ENCODE measurements around the gene TEAD4.

TEAD4 gene

DNA sequence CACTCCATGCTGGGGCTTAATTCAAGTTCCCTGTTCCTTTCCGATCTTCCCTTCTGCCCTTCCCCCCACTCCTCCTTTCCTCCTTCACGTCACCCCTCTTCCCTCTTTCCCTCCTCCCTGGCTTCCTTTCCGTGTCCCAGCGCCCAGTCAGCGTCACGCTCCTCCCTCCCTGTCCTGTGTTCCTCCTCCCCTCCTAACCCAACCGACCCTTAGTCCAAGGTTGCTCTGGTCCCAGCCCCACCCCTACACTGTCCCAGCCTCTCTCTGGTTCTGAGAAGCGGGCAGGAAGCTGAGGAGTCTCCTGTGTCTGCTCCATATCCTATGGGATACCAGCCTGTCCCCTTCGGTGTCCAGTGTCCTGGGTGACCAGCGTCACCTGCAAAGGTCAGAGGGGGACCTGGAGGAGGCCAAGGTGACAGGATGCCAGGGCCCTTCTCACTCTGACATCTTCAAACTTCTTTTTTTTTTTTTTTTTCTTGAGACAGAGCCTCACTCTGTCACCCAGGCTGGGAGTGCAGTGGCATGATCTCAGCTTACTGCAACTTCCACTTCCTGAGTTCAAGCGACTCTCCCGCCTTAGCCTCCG lies 61.7 kb downstream of the TEAD4 start:
- ChIA-PET POLR2A (interaction anchor here (0.6 to 0.7 kb wide), 2 partner anchors 17 to 431 kb away, joined by 3 to 4 read pairs; no protein-coding TSS in a partner anchor), CTCF (interaction anchor here (1.5 to 3.3 kb wide), 2 partner anchors 11 to 13 kb away, joined by 3 to 17 read pairs; no protein-coding TSS in a partner anchor)
- DNase-seq (ENCODE audit: low read depth, low spot score): no peak
- TF ChIP-seq, protein P1, sequence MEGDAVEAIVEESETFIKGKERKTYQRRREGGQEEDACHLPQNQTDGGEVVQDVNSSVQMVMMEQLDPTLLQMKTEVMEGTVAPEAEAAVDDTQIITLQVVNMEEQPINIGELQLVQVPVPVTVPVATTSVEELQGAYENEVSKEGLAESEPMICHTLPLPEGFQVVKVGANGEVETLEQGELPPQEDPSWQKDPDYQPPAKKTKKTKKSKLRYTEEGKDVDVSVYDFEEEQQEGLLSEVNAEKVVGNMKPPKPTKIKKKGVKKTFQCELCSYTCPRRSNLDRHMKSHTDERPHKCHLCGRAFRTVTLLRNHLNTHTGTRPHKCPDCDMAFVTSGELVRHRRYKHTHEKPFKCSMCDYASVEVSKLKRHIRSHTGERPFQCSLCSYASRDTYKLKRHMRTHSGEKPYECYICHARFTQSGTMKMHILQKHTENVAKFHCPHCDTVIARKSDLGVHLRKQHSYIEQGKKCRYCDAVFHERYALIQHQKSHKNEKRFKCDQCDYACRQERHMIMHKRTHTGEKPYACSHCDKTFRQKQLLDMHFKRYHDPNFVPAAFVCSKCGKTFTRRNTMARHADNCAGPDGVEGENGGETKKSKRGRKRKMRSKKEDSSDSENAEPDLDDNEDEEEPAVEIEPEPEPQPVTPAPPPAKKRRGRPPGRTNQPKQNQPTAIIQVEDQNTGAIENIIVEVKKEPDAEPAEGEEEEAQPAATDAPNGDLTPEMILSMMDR (IDR thresholded peaks at IDR 0.05; ENCODE audit: insufficient read depth, low read length, missing control alignments): no peak
- H3K4me3 ChIP-seq (ENCODE audit: low read depth, low read length): no peak overlapping the region

GRCh38 chr12:3022411-3022810 lies 63.2 kb downstream of the TEAD4 start:
- TF ChIP-seq, protein P1 (IDR thresholded peaks at IDR 0.05; ENCODE audit: insufficient read depth, low read length, missing control alignments): no peak
- DNase-seq (ENCODE audit: low read depth, low spot score): no peak
- POLR2A ChIA-PET: no interaction called here
- CTCF ChIA-PET: interaction anchor here (1.0 to 3.3 kb wide), 4 partner anchors 10 to 51 kb away, joined by 3 to 17 read pairs (median 6); no protein-coding TSS in a partner anchor
- no peak overlapping the region for H3K4me3 ChIP-seq (ENCODE audit: low read depth, low read length)

- ChIA-PET POLR2A (no interaction called here), CTCF (interaction anchor here (1.0 to 3.3 kb wide), 3 partner anchors 11 to 51 kb away, joined by 3 to 17 read pairs (median 8); no protein-coding TSS in a partner anchor)
- DNase-seq (ENCODE audit: low read depth, low spot score): no peak
- TF ChIP-seq, protein P1 (IDR thresholded peaks at IDR 0.05; ENCODE audit: insufficient read depth, low read length, missing control alignments): no peak
- H3K4me3 ChIP-seq (ENCODE audit: low read depth, low read length): no peak overlapping the region
Observed at GRCh38 chr12:3022961-3023360, 63.8 kb downstream of the TEAD4 start.

DNA sequence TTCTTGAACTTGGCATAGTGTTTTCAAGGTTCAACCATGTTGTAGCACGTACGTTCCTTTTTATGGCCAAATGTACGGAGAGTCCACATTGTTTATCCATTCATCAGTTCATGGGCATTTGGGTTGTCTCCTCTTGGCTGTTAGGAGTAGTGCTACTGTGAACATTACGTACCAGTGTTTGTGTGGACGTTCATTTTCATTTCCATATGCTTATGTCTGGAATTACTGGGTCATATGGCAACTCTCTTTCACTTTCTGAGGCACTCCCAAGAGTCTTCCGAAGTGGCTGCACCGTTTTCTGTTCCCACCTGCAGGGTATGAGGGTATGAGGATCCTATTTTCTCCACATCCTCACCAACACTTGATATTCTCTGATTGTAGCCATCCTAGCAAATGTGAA lies 68.9 kb downstream of the TEAD4 start:
- no peak for DNase-seq (ENCODE audit: low read depth, low spot score)
- TF ChIP-seq, protein P1 (IDR thresholded peaks at IDR 0.05; ENCODE audit: insufficient read depth, low read length, missing control alignments): no peak
- POLR2A ChIA-PET: no interaction called here
- CTCF ChIA-PET: interaction anchor here (1.1 to 2.1 kb wide), 5 partner anchors 8 to 174 kb away, joined by 3 to 9 read pairs (median 5); no protein-coding TSS in a partner anchor
- H3K4me3 ChIP-seq (ENCODE audit: low read depth, low read length): no peak overlapping the region

GRCh38 chr12:3030821-3031429 lies 71.7 kb downstream of the TEAD4 start:
- ChIA-PET CTCF (interaction anchor here (0.6 to 1.5 kb wide), 5 partner anchors 11 to 197 kb away, joined by 3 to 5 read pairs (median 3); no protein-coding TSS in a partner anchor), POLR2A (no interaction called here)
- H3K4me3 ChIP-seq (ENCODE audit: low read depth, low read length): no peak overlapping the region
- TF ChIP-seq, protein P1 (IDR thresholded peaks at IDR 0.05; ENCODE audit: insufficient read depth, low read length, missing control alignments): no peak
- no peak for DNase-seq (ENCODE audit: low read depth, low spot score)

DNA sequence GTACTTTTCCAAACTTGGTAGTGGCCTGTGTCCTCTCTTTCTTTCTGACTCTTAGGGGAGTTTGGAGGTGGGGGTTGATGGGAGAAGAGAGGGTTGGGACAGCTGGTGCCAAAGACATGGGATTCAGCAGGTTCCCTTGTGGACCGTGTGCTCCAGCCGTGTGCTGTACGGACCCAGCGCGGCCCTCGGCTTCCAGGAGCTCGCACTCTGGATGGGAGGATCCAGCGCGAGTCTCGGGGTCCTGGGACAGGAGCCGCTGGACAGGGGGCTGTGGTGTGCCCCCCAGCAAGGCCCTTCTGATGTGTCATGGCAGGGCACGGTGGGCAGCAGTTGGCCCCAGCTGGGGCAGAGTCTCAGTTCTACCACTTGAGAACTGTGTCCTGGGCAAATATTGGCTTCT lies 73.0 kb downstream of the TEAD4 start:
- CTCF ChIA-PET: interaction anchor here (0.7 to 5.0 kb wide), 9 partner anchors 8 to 187 kb away, joined by 3 to 40 read pairs (median 4); no protein-coding TSS in a partner anchor

More for the DNA sequence above, 73.0 kb downstream of the TEAD4 start:
- no peak overlapping the region for H3K4me3 ChIP-seq (ENCODE audit: low read depth, low read length)
- TF ChIP-seq, protein P1 (IDR thresholded peaks at IDR 0.05; ENCODE audit: insufficient read depth, low read length, missing control alignments): no peak
- no peak for DNase-seq (ENCODE audit: low read depth, low spot score)
- POLR2A ChIA-PET: no interaction called here
